ENCODE measurements around the gene CTSE. TPM values are rescaled to one million over a fixed set of nuclear protein-coding genes. Genes with fewer than 3 reads are reported as not detected.

The CTSE gene
- total RNA-seq, 1 experiment from 2014 or later: 0.39 TPM

GRCh38 chr1:205992218-205992882 is 31.3 kb downstream of the CTSE start:
- H3K36me3 ChIP-seq (ENCODE audit: insufficient read depth, low read length, poor library complexity, severe bottlenecking): no peaks in the 10 kb centered on the region
- H3K4me3 ChIP-seq (ENCODE audit: low read depth, low read length, poor library complexity, severe bottlenecking): no peak overlapping the region
- ChIA-PET POLR2A (ENCODE audit: low non-redundant PET) (no interaction called here), CTCF (interaction anchor here (1.9 kb wide), 1 partner anchor 15 kb away, joined by 7 read pairs; no protein-coding TSS in a partner anchor)
- no TSS peak for BruUV-seq (replicated peaks)
- no peak overlapping the region for H3K27ac ChIP-seq (ENCODE audit: low read depth, low read length, poor library complexity, severe bottlenecking)
- intact Hi-C loops (cut with micrococcal nuclease; ENCODE audit: unreplicated experiment): no loop called here
- DNase-seq (ENCODE audit: low spot score): no peak
- TF ChIP-seq CTCF (conservative IDR thresholded peaks at IDR 0.05; ENCODE audit: low read depth, low read length) (no peak), EZH2 (IDR thresholded peaks at IDR 0.05; ENCODE audit: borderline replicate concordance, low read depth, low read length, poor library complexity, severe bottlenecking) (no peak)
- H3K9me3 ChIP-seq (ENCODE audit: low read depth, low read length, poor library complexity, severe bottlenecking): no peaks in the 10 kb centered on the region
- H3K27me3 ChIP-seq (replicated peaks; ENCODE audit: insufficient read depth, low read depth, low read length, poor library complexity): no peaks in the 10 kb centered on the region
- H3K4me1 ChIP-seq (ENCODE audit: insufficient read depth, low read length, poor library complexity, severe bottlenecking): no peaks in the 10 kb centered on the region

GRCh38 chr1:205991237-205991636 is 32.5 kb downstream of the CTSE start:
- Histone ChIP-seq H3K9me3 (ENCODE audit: low read depth, low read length, poor library complexity, severe bottlenecking) (no peaks in the 10 kb centered on the region), H3K27ac (ENCODE audit: low read depth, low read length, poor library complexity, severe bottlenecking) (no peak overlapping the region), H3K4me1 (ENCODE audit: insufficient read depth, low read length, poor library complexity, severe bottlenecking) (no peaks in the 10 kb centered on the region), H3K4me3 (ENCODE audit: low read depth, low read length, poor library complexity, severe bottlenecking) (no peak overlapping the region), H3K27me3 (replicated peaks; ENCODE audit: insufficient read depth, low read depth, low read length, poor library complexity) (no peaks in the 10 kb centered on the region), H3K36me3 (ENCODE audit: insufficient read depth, low read length, poor library complexity, severe bottlenecking) (no peaks in the 10 kb centered on the region)
- ChIA-PET CTCF (interaction anchor here (1.9 kb wide), 1 partner anchor 14 kb away, joined by 7 read pairs; no protein-coding TSS in a partner anchor), POLR2A (ENCODE audit: low non-redundant PET) (no interaction called here)
- BruUV-seq (replicated peaks): no TSS peak
- intact Hi-C loops (cut with micrococcal nuclease; ENCODE audit: unreplicated experiment): no loop called here
- DNase-seq (ENCODE audit: low spot score): no peak
- TF ChIP-seq EZH2 (IDR thresholded peaks at IDR 0.05; ENCODE audit: borderline replicate concordance, low read depth, low read length, poor library complexity, severe bottlenecking) (no peak), CTCF (conservative IDR thresholded peaks at IDR 0.05; ENCODE audit: low read depth, low read length) (no peak)

GRCh38 chr1:205990226-205990625 is 33.5 kb downstream of the CTSE start:
- no peak for DNase-seq (ENCODE audit: low spot score)
- Histone ChIP-seq H3K36me3 (ENCODE audit: insufficient read depth, low read length, poor library complexity, severe bottlenecking) (no peaks in the 10 kb centered on the region), H3K27me3 (replicated peaks; ENCODE audit: insufficient read depth, low read depth, low read length, poor library complexity) (no peaks in the 10 kb centered on the region), H3K9me3 (ENCODE audit: low read depth, low read length, poor library complexity, severe bottlenecking) (no peaks in the 10 kb centered on the region), H3K4me1 (ENCODE audit: insufficient read depth, low read length, poor library complexity, severe bottlenecking) (no peaks in the 10 kb centered on the region), H3K4me3 (ENCODE audit: low read depth, low read length, poor library complexity, severe bottlenecking) (no peak overlapping the region), H3K27ac (ENCODE audit: low read depth, low read length, poor library complexity, severe bottlenecking) (no peak overlapping the region)
- TF ChIP-seq CTCF (conservative IDR thresholded peaks at IDR 0.05; ENCODE audit: low read depth, low read length): no peak
- TF ChIP-seq EZH2 (IDR thresholded peaks at IDR 0.05; ENCODE audit: borderline replicate concordance, low read depth, low read length, poor library complexity, severe bottlenecking): no peak
- intact Hi-C loops (cut with micrococcal nuclease; ENCODE audit: unreplicated experiment): no loop called here
- POLR2A ChIA-PET (ENCODE audit: low non-redundant PET): no interaction called here
- CTCF ChIA-PET: interaction anchor here (1.1 kb wide), 1 partner anchor 13 kb away, joined by 5 read pairs; no protein-coding TSS in a partner anchor
- no TSS peak for BruUV-seq (replicated peaks)

All from A673 (cell line).